H1 (cell line): Measurements from ENCODE around the gene CD81. TPM values are rescaled to one million over a fixed set of nuclear protein-coding genes. Genes with fewer than 3 reads are reported as not detected.

ENCODE experiments used
- CTCF ChIA-PET: fragments of 300-600 bp; sonication (Branson Sonifier 250); formaldehyde crosslinking; loops from one replicate; lab custom pipeline; 2021; ENCODE audit not compliant: partially characterized antibody; lab: Charles Lee
- POLR2A ChIA-PET: fragments of 300-600 bp; sonication (Branson Sonifier 250); formaldehyde crosslinking; loops from one replicate; lab custom pipeline; 2021; ENCODE audit warnings: inconsistent platforms; ENCODE audit not compliant: partially characterized antibody; lab: Charles Lee
- DNase-seq, 2 experiments: peaks; one replicate each; pipeline versions ENCODE4 v3.0.0 to v3.0.0-alpha.2; 2010 to 2022; ENCODE audit warnings: low spot score in 2 of 2, low read depth in 1 of 2, mixed read lengths in 1 of 2
- FAIRE-seq: peaks from 2 replicates; lab custom pipeline; 2011; peaks lifted over from hg19 to GRCh38; lab: Jason Lieb, UNC
- H2AFZ ChIP-seq: 2 replicates; pipeline ENCODE4 v1.8.1; 2012; ENCODE audit warnings: low read length, inconsistent platforms
- H2AK5ac ChIP-seq: 2 replicates; pipeline ENCODE4 v1.6.1; 2013; ENCODE audit warnings: low read depth, low read length
- H2BK120ac ChIP-seq: replicated peaks from 2 replicates; pipeline ENCODE3; 2013; ENCODE audit warnings: low read depth, low read length, inconsistent platforms
- H2BK12ac ChIP-seq: 2 replicates; pipeline ENCODE4 v1.6.1; 2013; ENCODE audit warnings: low read depth, low read length
- H2BK15ac ChIP-seq: 2 replicates; pipeline ENCODE4 v1.6.1; 2013; ENCODE audit warnings: low read length
- H2BK20ac ChIP-seq: 2 replicates; pipeline ENCODE4 v1.6.1; 2013; ENCODE audit warnings: low read length
- H2BK5ac ChIP-seq: 2 replicates; pipeline ENCODE4 v1.6.1; 2013; ENCODE audit warnings: low read depth, low read length
- H3K14ac ChIP-seq: 2 replicates; pipeline ENCODE4 v1.6.1; 2013; ENCODE audit warnings: inconsistent platforms; ENCODE audit not compliant: insufficient read length
- H3K18ac ChIP-seq: 2 replicates; pipeline ENCODE4 v1.6.1; 2013; ENCODE audit warnings: low read length; ENCODE audit errors: extremely low read depth
- H3K23ac ChIP-seq: 2 replicates; pipeline ENCODE4 v1.6.1; 2013; ENCODE audit warnings: inconsistent platforms; ENCODE audit not compliant: insufficient read length
- H3K23me2 ChIP-seq: 2 replicates; pipeline ENCODE4 v1.6.1; 2013; ENCODE audit warnings: low read depth, low read length
- H3K27ac ChIP-seq: 2 replicates; pipeline ENCODE4 v1.6.1; 2011; ENCODE audit warnings: low read depth, low read length, inconsistent platforms
- H3K27me3 ChIP-seq, 4 experiments: replicated peaks in 1 of 4; 1 replicate in 1 of 4; 2 replicates in 3 of 4; pipeline versions ENCODE4 v1.6.1 to v1.8.1; 2011 to 2013; ENCODE audit warnings: low read length in 3 of 4, mild to moderate bottlenecking in 3 of 4, inconsistent platforms in 2 of 4, mixed read lengths in 2 of 4, moderate library complexity in 1 of 4; ENCODE audit not compliant: control insufficient read depth in 3 of 4, insufficient read depth in 3 of 4; ENCODE audit errors: extremely low read depth in 1 of 4
- H3K36me3 ChIP-seq, 4 experiments: 2 replicates each; pipeline versions ENCODE4 v1.6.1 to v1.8.1; 2011 to 2013; ENCODE audit warnings: mild to moderate bottlenecking in 4 of 4, low read length in 3 of 4, moderate library complexity in 2 of 4, control low read depth in 1 of 4, inconsistent platforms in 1 of 4; ENCODE audit not compliant: insufficient read depth in 4 of 4, control insufficient read depth in 2 of 4
- H3K4ac ChIP-seq: replicated peaks from 2 replicates; pipeline ENCODE3; 2013; ENCODE audit warnings: low read length, low read depth, mixed read lengths, inconsistent platforms; ENCODE audit not compliant: insufficient read length
- H3K4me1 ChIP-seq, 4 experiments: replicated peaks in 1 of 4; 1 replicate in 1 of 4; 2 replicates in 3 of 4; pipeline versions ENCODE4 v1.6.1 to v1.8.1; 2011 to 2013; ENCODE audit warnings: low read length in 3 of 4, inconsistent platforms in 2 of 4, mixed read lengths in 1 of 4; ENCODE audit not compliant: insufficient read depth in 4 of 4, control insufficient read depth in 3 of 4
- H3K4me2 ChIP-seq, 2 experiments: 2 replicates each; pipeline versions ENCODE4 v1.6.1 to v1.8.1; 2011 to 2013; ENCODE audit warnings: low read depth in 2 of 2, low read length in 2 of 2, control low read depth in 1 of 2, inconsistent platforms in 1 of 2, mild to moderate bottlenecking in 1 of 2; ENCODE audit not compliant: insufficient read depth in 1 of 2
- H3K4me3 ChIP-seq, 4 experiments: fragments of 200-600, 300-600 bp in 1 of 4; sonication (generic), shearing (Covaris generic), sonication (Bioruptor Twin) in 1 of 4; 2 replicates each; pipeline versions ENCODE4 v1.5.1 to v1.8.1; 2011 to 2016; ENCODE audit warnings: low read length in 4 of 4, low read depth in 3 of 4, control low read depth in 2 of 4, inconsistent platforms in 2 of 4, mild to moderate bottlenecking in 2 of 4, mixed read lengths in 1 of 4, moderate library complexity in 1 of 4; ENCODE audit not compliant: insufficient read depth in 2 of 4; ENCODE audit errors: extremely low read depth in 1 of 4
- H3K56ac ChIP-seq: replicated peaks from 2 replicates; pipeline ENCODE3; 2013; ENCODE audit warnings: low read depth, mild to moderate bottlenecking, mixed read lengths, low read length, inconsistent platforms; ENCODE audit not compliant: insufficient read length
- H3K79me1 ChIP-seq: 2 replicates; pipeline ENCODE4 v1.6.1; 2013; ENCODE audit warnings: low read depth, low read length, control low read depth
- H3K79me2 ChIP-seq, 2 experiments: 2 replicates each; pipeline versions ENCODE4 v1.6.1 to v1.8.1; 2012 to 2013; ENCODE audit warnings: low read length in 2 of 2, mild to moderate bottlenecking in 2 of 2, inconsistent platforms in 1 of 2; ENCODE audit not compliant: insufficient read depth in 2 of 2, control insufficient read depth in 1 of 2
- H3K9ac ChIP-seq, 4 experiments: replicated peaks in 1 of 4; 1 replicate in 1 of 4; 2 replicates in 3 of 4; pipeline versions ENCODE4 v1.6.1 to v1.8.1; 2011 to 2013; ENCODE audit warnings: low read depth in 3 of 4, low read length in 3 of 4, control low read depth in 2 of 4, mild to moderate bottlenecking in 2 of 4, moderate library complexity in 2 of 4, inconsistent platforms in 1 of 4; ENCODE audit errors: extremely low read depth in 1 of 4
- H3K9me3 ChIP-seq, 2 experiments: 2 replicates each; pipeline versions ENCODE4 v1.6.1 to v1.8.1; 2012 to 2013; ENCODE audit warnings: mild to moderate bottlenecking in 2 of 2, moderate library complexity in 2 of 2, control low read depth in 1 of 2, inconsistent platforms in 1 of 2, low read depth in 1 of 2, low read length in 1 of 2, mixed read lengths in 1 of 2; ENCODE audit not compliant: insufficient read depth in 2 of 2
- H4K20me1 ChIP-seq, 2 experiments: replicated peaks in 1 of 2; 2 replicates each; pipeline versions ENCODE3 to v1.8.1; 2011 to 2013; ENCODE audit warnings: inconsistent platforms in 2 of 2, low read length in 2 of 2, mild to moderate bottlenecking in 1 of 2; ENCODE audit not compliant: insufficient read depth in 2 of 2, control insufficient read depth in 1 of 2
- H4K5ac ChIP-seq: 2 replicates; pipeline ENCODE4 v1.6.1; 2013; ENCODE audit warnings: low read length, low read depth, mixed read lengths, inconsistent platforms; ENCODE audit not compliant: insufficient read length
- H4K8ac ChIP-seq: 2 replicates; pipeline ENCODE4 v1.8.0; 2013; ENCODE audit warnings: mild to moderate bottlenecking, moderate library complexity, low read length, inconsistent platforms; ENCODE audit not compliant: insufficient read depth; ENCODE audit errors: extremely low read depth
- H4K91ac ChIP-seq: replicated peaks from 2 replicates; pipeline ENCODE3; 2013; ENCODE audit warnings: low read length, mixed read lengths, inconsistent platforms; ENCODE audit not compliant: insufficient read length
- MAX ChIP-seq: IDR thresholded peaks from 2 replicates; pipeline ENCODE4 v1.6.1; 2012; ENCODE audit warnings: inconsistent platforms
- SP2 ChIP-seq: IDR thresholded peaks from 2 replicates; pipeline ENCODE4 v1.6.1; 2012; ENCODE audit warnings: mild to moderate bottlenecking, low read length, inconsistent platforms
- SRF ChIP-seq: IDR thresholded peaks from 2 replicates; pipeline ENCODE4 v1.6.1; 2011; ENCODE audit warnings: mild to moderate bottlenecking, low read depth, low read length, moderate library complexity
- WGBS, 2 experiments: shearing (Covaris generic) in 1 of 2; methylation state at CpG; one replicate each; pipeline versions ENCODE4 v1.1.6 to v1.1.7; 2013 to 2015; ENCODE audit warnings: low lambda C conversion rate in 2 of 2, mixed read lengths in 2 of 2, inconsistent platforms in 1 of 2, low coverage in 1 of 2, missing lambda C conversion rate in 1 of 2; ENCODE audit not compliant: insufficient replicate concordance in 2 of 2, insufficient coverage in 1 of 2, insufficient read length in 1 of 2; ENCODE audit errors: extremely low coverage in 1 of 2, missing lambda C conversion rate in 1 of 2; 5-methylcytosine and 5-hydroxymethylcytosine counted together
- polyA plus RNA-seq, 7 experiments: library from polyadenylated mRNA; depleted of rRNA in 3 of 7; stranded (reverse) in 5 of 7; unstranded in 2 of 7; fragments of >200 nt in 5 of 7; fragments of 200-250 nt in 2 of 7; gene quantifications; 1 replicate in 5 of 7; 2 replicates in 1 of 7; 4 replicates in 1 of 7; pipeline versions ENCODE4 v1.2.1 to v1.2.3, GENCODE V29; 2011 to 2013; ENCODE audit warnings: missing spikeins in 2 of 7, mixed read lengths in 2 of 7
- total RNA-seq: library from RNA; stranded (reverse); fragmentation: NEBNext Ultra II Directional; extraction: Animal tissue kit (Norgen Biotek cat#: 25700); gene quantifications from 2 replicates; pipeline ENCODE4 v1.2.1, GENCODE V29; 2021

The CD81 gene
- total and polyA plus RNA-seq, 2 of the 8 experiments (the other 6 are each of a cell fraction or from before 2014, with no cell fraction given): 238 to 309 TPM

DNA sequence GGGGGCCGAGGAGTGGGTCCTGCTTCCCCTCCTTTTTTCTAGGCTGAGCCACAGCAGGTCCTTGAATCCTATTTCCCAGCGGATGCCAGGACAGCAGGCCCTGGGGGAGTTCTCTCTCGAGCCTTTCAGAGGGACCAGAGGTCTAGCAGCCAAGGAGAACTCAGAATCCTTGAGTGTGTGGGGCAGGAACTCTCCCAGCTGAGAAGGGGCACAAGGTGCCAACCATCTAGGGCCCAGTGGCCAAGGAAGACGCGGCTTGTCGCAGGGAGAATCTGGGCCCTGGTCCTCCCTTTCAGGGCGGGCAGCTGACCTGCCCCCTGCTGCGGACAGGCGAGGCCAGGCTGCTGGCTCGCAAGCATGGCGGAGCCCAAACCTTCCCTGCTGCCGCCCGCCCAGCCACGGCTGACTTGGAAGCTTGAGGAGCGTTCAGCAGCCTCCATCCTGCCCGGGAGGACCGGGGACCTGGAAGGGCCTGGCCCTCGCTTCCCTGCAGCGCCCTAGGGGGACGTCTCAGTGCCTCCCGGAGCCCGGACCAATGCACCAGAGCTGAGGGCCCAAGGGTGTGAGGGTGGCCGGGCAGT, 22.5 kb downstream of the CD81 start:
- Histone ChIP-seq H4K20me1 (peaks cover 6 to 10% of the 10 kb centered on the region in 2 experiments), H3K4ac (no peak overlapping the region), H4K91ac (peak overlapping the region; percentile 39), H3K27me3 (no peaks in the 10 kb centered on the region), H2BK120ac (no peak overlapping the region), H4K8ac (peak overlapping the region; percentile 83), H3K4me2 (peak overlapping the region; percentile 47 to 86), H3K36me3 (peaks cover 4 to 32% (median 10%) of the 10 kb centered on the region in 4 experiments; a peak in 5 of 8 replicates), H3K56ac (peak overlapping the region; percentile 39), H3K4me1 (peaks cover 0 to 17% (median 6%) of the 10 kb centered on the region in 4 experiments; a peak in 5 of 7 replicates), H4K5ac (peak overlapping the region; percentile 62), H3K14ac (no peak overlapping the region), H3K79me1 (no peaks in the 10 kb centered on the region; the same call in 1 of the 2 replicates), H3K18ac (peak overlapping the region; percentile 78), H3K23ac (no peak overlapping the region), H3K9me3 (no peaks in the 10 kb centered on the region), H2AFZ (no peak overlapping the region), H2BK15ac (no peak overlapping the region), H2BK12ac (no peak overlapping the region), H3K23me2 (peaks cover 12% of the 10 kb centered on the region), H2AK5ac (no peak overlapping the region), H2BK20ac (no peak overlapping the region), H3K9ac (peak overlapping the region in 3 of 4 experiments; percentile 22 to 68 (median 62); a peak in 6 of 7 replicates), H3K27ac (peak overlapping the region; percentile 69; the same call in 1 of the 2 replicates), H3K4me3 (peak overlapping the region; percentile 40 to 86 (median 68)), H3K79me2 (peaks cover 0 to 14% of the 10 kb centered on the region in 2 experiments; a peak in 3 of 4 replicates), H2BK5ac (peak overlapping the region; percentile 71; the same call in 1 of the 2 replicates)
- ChIA-PET CTCF (interaction anchor here (0.7 to 14.1 kb wide), 8 partner anchors 9 to 132 kb away, joined by 3 to 196 read pairs (median 12); no protein-coding TSS in a partner anchor), POLR2A (interaction anchor here (0.8 to 5.0 kb wide), 8 partner anchors 10 to 94 kb away, joined by 3 to 42 read pairs (median 8); partner anchors contain the start of gene CD81)
- no peak for FAIRE-seq
- DNase-seq: peak in 1 of 2 experiments; percentile 62
- WGBS, 2 experiments: 47% methylated on average over 23 of the region's 23 CpGs; no CpG with 5 or more reads in 1 of the 2 experiments
- no peak for TF ChIP-seq SP2
- no peak for TF ChIP-seq SRF
- TF ChIP-seq MAX: peak; percentile 32; the same call in 1 of the 2 replicates
